HAP-1 (cell line): ENCODE measurements around the gene C21orf58.

Experiments used
- DNase-seq, 2 experiments: peaks; one replicate each; pipeline ENCODE4 v3.0.0-alpha.2; 2016 to 2020; ENCODE audit warnings: low spot score in 2 of 2
- H3K27me3 ChIP-seq: fragments of 250-450 bp; sonication (Bioruptor Pico); 2 replicates; pipeline ENCODE4 v1.5.1; 2020; ENCODE audit warnings: low read depth, mild to moderate bottlenecking, moderate library complexity
- H3K36me3 ChIP-seq: fragments of 250-450 bp; sonication (Bioruptor Pico); replicated peaks from 2 replicates; pipeline ENCODE4 v1.5.1; 2020; ENCODE audit warnings: mild to moderate bottlenecking
- H3K4me1 ChIP-seq: fragments of 250-450 bp; sonication (Bioruptor Pico); 2 replicates; pipeline ENCODE4 v1.5.1; 2020; ENCODE audit warnings: mild to moderate bottlenecking
- H3K4me3 ChIP-seq: fragments of 250-450 bp; sonication (Bioruptor Pico); 2 replicates; pipeline ENCODE4 v1.5.1; 2020; ENCODE audit warnings: mild to moderate bottlenecking, moderate library complexity
- H3K9me3 ChIP-seq: fragments of 250-450 bp; sonication (Bioruptor Pico); 2 replicates; pipeline ENCODE4 v1.5.1; 2020; ENCODE audit warnings: mild to moderate bottlenecking, moderate library complexity
- in situ Hi-C: fragments of 300-500 bp; cut with MboI; formaldehyde crosslinking; loops from 3 replicates; pipeline ENCODE4 v1.14.3; 2020; ENCODE audit warnings: low sequenced_read_pairs, inconsistent platforms, mixed read lengths

Gene C21orf58

GRCh38 chr21:46264046-46264689, 59.5 kb downstream of the C21orf58 start:
- Histone ChIP-seq H3K36me3 (peaks cover 77% of the 10 kb centered on the region), H3K27me3 (no peaks in the 10 kb centered on the region)
- in situ Hi-C loops = no loop called here

DNA sequence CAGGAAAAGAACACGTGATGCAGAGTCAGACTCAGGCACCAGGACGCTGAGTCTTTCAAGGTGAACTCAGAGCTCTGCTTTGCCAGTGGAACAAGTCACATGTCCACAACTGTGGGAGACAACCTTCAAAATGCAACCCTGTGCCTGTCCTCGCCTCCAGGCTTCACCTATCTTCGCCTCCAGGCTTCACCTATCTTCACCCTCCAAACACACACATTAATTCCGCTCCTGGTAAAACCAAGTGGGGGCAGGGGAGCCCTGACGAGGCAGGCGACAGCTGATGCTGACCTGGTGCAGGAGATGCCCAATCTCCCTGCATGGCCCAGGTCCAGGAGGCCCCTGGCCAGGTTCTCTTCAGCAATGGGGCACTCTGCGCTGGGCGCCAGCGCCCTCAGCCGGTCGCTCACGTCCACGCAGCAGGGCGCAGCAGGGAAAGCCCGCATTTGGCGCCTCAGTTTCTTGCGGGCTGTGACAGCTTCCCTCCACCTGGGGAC, 67.1 kb downstream of the C21orf58 start:
- no peak for DNase-seq
- Histone ChIP-seq H3K9me3 (no peaks in the 10 kb centered on the region), H3K27me3 (no peaks in the 10 kb centered on the region), H3K4me1 (no peaks in the 10 kb centered on the region), H3K4me3 (no peak overlapping the region), H3K36me3 (peaks cover 85% of the 10 kb centered on the region)
- in situ Hi-C loops = no loop called here

More at GRCh38 chr21:46264046-46264689, 59.5 kb downstream of the C21orf58 start:
- Histone ChIP-seq H3K4me1 (no peaks in the 10 kb centered on the region), H3K4me3 (no peak overlapping the region), H3K9me3 (no peaks in the 10 kb centered on the region)
- DNase-seq = no peak

GRCh38 chr21:46255758-46256337, 67.8 kb downstream of the C21orf58 start:
- no peaks in the 10 kb centered on the region for H3K4me1 ChIP-seq
- in situ Hi-C loops = no loop called here
- no peaks in the 10 kb centered on the region for H3K9me3 ChIP-seq
- H3K4me3 ChIP-seq = no peak overlapping the region
- no peaks in the 10 kb centered on the region for H3K27me3 ChIP-seq
- DNase-seq = no peak
- H3K36me3 ChIP-seq = peaks cover 86% of the 10 kb centered on the region

DNA sequence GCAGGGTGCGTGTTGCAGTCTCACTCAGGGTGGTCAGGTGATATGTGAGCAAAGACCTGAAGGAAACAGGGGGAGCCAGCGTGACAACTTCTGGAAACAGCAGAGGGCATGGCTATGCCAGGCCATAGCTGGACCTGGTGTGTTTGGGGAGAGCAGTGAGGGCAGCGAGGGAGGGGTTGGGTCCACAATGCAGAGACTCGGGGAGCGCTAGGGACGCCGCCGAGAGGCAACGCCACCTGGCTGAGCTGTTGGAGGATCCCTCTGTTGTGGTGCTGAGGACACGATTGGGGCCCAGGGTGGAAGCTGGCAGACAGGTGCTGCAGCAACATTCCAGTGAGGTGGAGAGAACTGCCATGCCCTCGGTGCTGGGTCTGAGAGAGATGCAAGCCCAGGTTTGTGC, 68.5 kb downstream of the C21orf58 start:
- no peak overlapping the region for H3K4me3 ChIP-seq
- in situ Hi-C loops = no loop called here

DNA sequence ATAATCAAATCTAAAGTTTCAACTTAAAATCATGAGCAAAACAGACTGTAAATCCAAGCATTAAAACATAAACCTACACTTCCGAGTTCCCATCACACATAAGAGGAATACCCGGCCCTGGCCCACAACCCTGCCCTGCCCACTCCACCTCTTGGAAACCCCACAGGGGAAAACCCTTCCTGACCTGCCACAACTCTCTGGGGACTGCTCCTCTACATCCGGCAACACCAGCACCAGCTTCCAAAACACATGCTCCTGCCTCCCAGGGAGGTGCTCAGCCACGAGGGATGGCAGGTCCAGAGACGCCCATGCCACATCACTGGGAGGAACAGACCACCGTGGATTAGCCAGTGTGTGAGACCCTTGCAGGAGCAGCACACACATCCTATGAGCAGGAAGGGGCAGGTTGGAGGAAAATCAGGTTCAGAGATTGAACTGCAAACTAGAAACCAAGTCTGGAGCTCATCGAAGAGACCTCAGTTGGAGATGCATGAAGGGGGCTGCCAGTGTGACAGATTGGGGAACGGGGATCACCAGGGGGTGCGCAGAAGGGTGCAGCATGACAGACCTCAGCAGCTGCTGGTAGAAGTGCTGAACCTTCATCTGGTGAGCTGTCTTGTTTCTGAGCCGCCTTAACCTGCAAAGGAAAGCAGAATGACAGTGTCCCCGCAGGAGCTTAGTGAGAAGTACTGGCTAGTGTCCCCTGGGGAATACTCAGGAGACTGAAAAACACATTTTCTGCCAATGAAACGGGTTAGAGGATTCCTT, 69.3 kb downstream of the C21orf58 start:
- Histone ChIP-seq H3K9me3 (no peaks in the 10 kb centered on the region), H3K27me3 (no peaks in the 10 kb centered on the region), H3K4me3 (no peak overlapping the region), H3K4me1 (no peaks in the 10 kb centered on the region), H3K36me3 (peaks cover 89% of the 10 kb centered on the region)
- in situ Hi-C loops = no loop called here
- DNase-seq = no peak

More for the DNA sequence above, 68.5 kb downstream of the C21orf58 start:
- no peak for DNase-seq
- no peaks in the 10 kb centered on the region for H3K4me1 ChIP-seq
- no peaks in the 10 kb centered on the region for H3K27me3 ChIP-seq
- no peaks in the 10 kb centered on the region for H3K9me3 ChIP-seq
- H3K36me3 ChIP-seq = peaks cover 86% of the 10 kb centered on the region

- Histone ChIP-seq H3K36me3 (peaks cover 89% of the 10 kb centered on the region), H3K4me1 (no peaks in the 10 kb centered on the region), H3K4me3 (no peak overlapping the region), H3K27me3 (no peaks in the 10 kb centered on the region), H3K9me3 (no peaks in the 10 kb centered on the region)
- no peak for DNase-seq
- in situ Hi-C loops = no loop called here
Observed at GRCh38 chr21:46253610-46254124, 70.0 kb downstream of the C21orf58 start.

DNA sequence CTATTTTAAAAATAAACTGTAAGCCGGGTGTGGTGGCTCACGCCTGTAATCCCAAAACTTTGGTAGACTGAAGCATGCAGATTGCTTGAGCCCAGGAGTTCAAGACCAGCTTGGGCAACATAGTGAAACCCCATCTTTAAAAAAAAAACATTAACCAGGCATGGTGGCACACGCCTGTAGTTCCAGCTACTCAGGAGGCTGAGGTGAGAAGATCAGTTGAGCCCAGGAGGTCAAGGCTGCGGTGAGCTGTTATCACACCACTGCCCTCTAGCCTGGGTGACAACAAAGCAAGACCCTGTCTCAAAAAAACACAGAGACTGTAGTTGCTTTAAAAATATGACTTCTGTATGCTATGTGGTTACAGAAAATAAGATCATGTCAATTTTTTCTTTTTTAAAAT, 70.8 kb downstream of the C21orf58 start:
- Histone ChIP-seq H3K27me3 (no peaks in the 10 kb centered on the region), H3K4me1 (no peaks in the 10 kb centered on the region), H3K9me3 (no peaks in the 10 kb centered on the region), H3K36me3 (peaks cover 85% of the 10 kb centered on the region), H3K4me3 (no peak overlapping the region)
- no peak for DNase-seq
- in situ Hi-C loops = no loop called here
